Measurements from ENCODE around the gene GTPBP3. TPM values are rescaled to one million over a fixed set of nuclear protein-coding genes. Genes with fewer than 3 reads are reported as not detected.

Gene GTPBP3
- total and polyA plus RNA-seq, 2 of the 13 experiments (the other 11 are each of a cell fraction or from before 2014, with no cell fraction given): 17.5 to 30.0 TPM

- peak; percentile 40; the same call in 1 of the 2 replicates for TF ChIP-seq ARID4A (CRISPR knock-in tag; IDR thresholded peaks at IDR 0.05; ENCODE audit: borderline replicate concordance)
- no peak for TF ChIP-seq ZNF234 (CRISPR knock-in tag; conservative IDR thresholded peaks at IDR 0.05)
- peak; percentile 29; the same call in 1 of the 2 replicates for TF ChIP-seq CBFB (CRISPR knock-in tag; IDR thresholded peaks at IDR 0.05)
- TF ChIP-seq TP53 (CRISPR knock-in tag; conservative IDR thresholded peaks at IDR 0.05): no peak
- TF ChIP-seq KLF12 (CRISPR knock-in tag; IDR thresholded peaks at IDR 0.05; ENCODE audit: borderline replicate concordance): peak; percentile 66; the same call in 1 of the 2 replicates
- TF ChIP-seq NFKB2 (CRISPR knock-in tag; IDR thresholded peaks at IDR 0.05; ENCODE audit: borderline replicate concordance): peak; percentile 23; the same call in 1 of the 2 replicates
- TF ChIP-seq BHLHE40 (IDR thresholded peaks at IDR 0.05; ENCODE audit: low read length): no peak
- no peak for TF ChIP-seq ZMAT3 (CRISPR knock-in tag; conservative IDR thresholded peaks at IDR 0.05)
- TF ChIP-seq ZNF770 (CRISPR knock-in tag; IDR thresholded peaks at IDR 0.05): peak; percentile 91
- peak; percentile 69 for TF ChIP-seq SALL1 (CRISPR knock-in tag; IDR thresholded peaks at IDR 0.05)
- TF ChIP-seq NR2C2 (CRISPR knock-in tag; IDR thresholded peaks at IDR 0.05; ENCODE audit: borderline replicate concordance): no peak
- no peak for TF ChIP-seq ATF7-NPFF (CRISPR knock-in tag; IDR thresholded peaks at IDR 0.05; ENCODE audit: low read depth)
- peak; percentile 54 for TF ChIP-seq YY1 (IDR thresholded peaks at IDR 0.05; ENCODE audit: insufficient read depth, insufficient replicate concordance, low read depth, low read length)
- TF ChIP-seq ETV6 (CRISPR knock-in tag; conservative IDR thresholded peaks at IDR 0.05): no peak
- peak; percentile 73; the same call in 1 of the 2 replicates for TF ChIP-seq ZNF142 (CRISPR knock-in tag; IDR thresholded peaks at IDR 0.05)
Measured at GRCh38 chr19:17390665-17391370, 53.5 kb downstream of the GTPBP3 start (continued).
